OCI-LY1 (cell line): ENCODE data around the gene EDN2.

Experiments used
- EZH2 ChIP-seq: fragments of 200-600 bp; sonication (generic), shearing (Covaris generic); IDR thresholded peaks from 2 replicates; pipeline ENCODE4 v1.8.0; 2017; ENCODE audit warnings: borderline replicate concordance, mixed run types, mild to moderate bottlenecking, antibody characterized with exemption, low read length, moderate library complexity, mixed read lengths
- TF ChIP-seq, protein P1 (sequence below): fragments of 200-600 bp; sonication (generic), shearing (Covaris generic); IDR thresholded peaks from 2 replicates; pipeline ENCODE4 v1.5.1; 2017; ENCODE audit warnings: mild to moderate bottlenecking, antibody characterized with exemption, low read length, moderate library complexity, mixed read lengths

GRCh38 chr1:41497461-41498030 lies 13.1 kb upstream of the EDN2 start:
- TF ChIP-seq, protein P1, sequence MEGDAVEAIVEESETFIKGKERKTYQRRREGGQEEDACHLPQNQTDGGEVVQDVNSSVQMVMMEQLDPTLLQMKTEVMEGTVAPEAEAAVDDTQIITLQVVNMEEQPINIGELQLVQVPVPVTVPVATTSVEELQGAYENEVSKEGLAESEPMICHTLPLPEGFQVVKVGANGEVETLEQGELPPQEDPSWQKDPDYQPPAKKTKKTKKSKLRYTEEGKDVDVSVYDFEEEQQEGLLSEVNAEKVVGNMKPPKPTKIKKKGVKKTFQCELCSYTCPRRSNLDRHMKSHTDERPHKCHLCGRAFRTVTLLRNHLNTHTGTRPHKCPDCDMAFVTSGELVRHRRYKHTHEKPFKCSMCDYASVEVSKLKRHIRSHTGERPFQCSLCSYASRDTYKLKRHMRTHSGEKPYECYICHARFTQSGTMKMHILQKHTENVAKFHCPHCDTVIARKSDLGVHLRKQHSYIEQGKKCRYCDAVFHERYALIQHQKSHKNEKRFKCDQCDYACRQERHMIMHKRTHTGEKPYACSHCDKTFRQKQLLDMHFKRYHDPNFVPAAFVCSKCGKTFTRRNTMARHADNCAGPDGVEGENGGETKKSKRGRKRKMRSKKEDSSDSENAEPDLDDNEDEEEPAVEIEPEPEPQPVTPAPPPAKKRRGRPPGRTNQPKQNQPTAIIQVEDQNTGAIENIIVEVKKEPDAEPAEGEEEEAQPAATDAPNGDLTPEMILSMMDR = no peak
- no peak for TF ChIP-seq EZH2
